ENCODE results near the gene MAD1L1. TPM values are rescaled to one million over a fixed set of nuclear protein-coding genes. Genes with fewer than 3 reads are reported as not detected.

The MAD1L1 gene
- total and polyA plus RNA-seq, 5 donors from 2014 or later: 225 to 380 (median 300) TPM

GRCh38 chr7:1957471-1958225 lies 275.1 kb downstream of the MAD1L1 start:
- peaks cover 42% of the 10 kb centered on the region for H3K36me3 Mint-ChIP-seq
- no peaks in the 10 kb centered on the region for H3K36me3 ChIP-seq (ENCODE audit: control insufficient read depth, insufficient read depth, low read length)
- no peak overlapping the region for H3K27ac ChIP-seq (ENCODE audit: insufficient read depth, low read length, poor library complexity, severe bottlenecking)
- no peaks in the 10 kb centered on the region for H3K27me3 ChIP-seq (ENCODE audit: control insufficient read depth, insufficient read depth, low read length)
- ATAC-seq (ENCODE audit: low read depth in 2 of 2) (no peak), DNase-seq (no peak)
- H3K27ac Mint-ChIP-seq: peak overlapping the region in 1 of 3 donors; percentile 12
- peaks cover 5 to 18% of the 10 kb centered on the region in 2 experiments for H3K9me3 ChIP-seq (ENCODE audit: control insufficient read depth in 2 of 2, low read length in 2 of 2)
- H3K9me3 Mint-ChIP-seq: peaks cover 0 to 29% (median 8%) of the 10 kb centered on the region in 7 donors
- H3K4me1 Mint-ChIP-seq: peaks cover 0 to 18% (median 10%) of the 10 kb centered on the region in 4 donors
- no peaks in the 10 kb centered on the region for H3K27me3 Mint-ChIP-seq
- peaks cover 1% of the 10 kb centered on the region for H3K4me1 ChIP-seq (ENCODE audit: control insufficient read depth, insufficient read depth, low read length, poor library complexity, severe bottlenecking)
- no peak overlapping the region for H3K4me3 Mint-ChIP-seq
- H3K4me3 ChIP-seq (ENCODE audit: low read depth, low read length): no peak overlapping the region

DNA sequence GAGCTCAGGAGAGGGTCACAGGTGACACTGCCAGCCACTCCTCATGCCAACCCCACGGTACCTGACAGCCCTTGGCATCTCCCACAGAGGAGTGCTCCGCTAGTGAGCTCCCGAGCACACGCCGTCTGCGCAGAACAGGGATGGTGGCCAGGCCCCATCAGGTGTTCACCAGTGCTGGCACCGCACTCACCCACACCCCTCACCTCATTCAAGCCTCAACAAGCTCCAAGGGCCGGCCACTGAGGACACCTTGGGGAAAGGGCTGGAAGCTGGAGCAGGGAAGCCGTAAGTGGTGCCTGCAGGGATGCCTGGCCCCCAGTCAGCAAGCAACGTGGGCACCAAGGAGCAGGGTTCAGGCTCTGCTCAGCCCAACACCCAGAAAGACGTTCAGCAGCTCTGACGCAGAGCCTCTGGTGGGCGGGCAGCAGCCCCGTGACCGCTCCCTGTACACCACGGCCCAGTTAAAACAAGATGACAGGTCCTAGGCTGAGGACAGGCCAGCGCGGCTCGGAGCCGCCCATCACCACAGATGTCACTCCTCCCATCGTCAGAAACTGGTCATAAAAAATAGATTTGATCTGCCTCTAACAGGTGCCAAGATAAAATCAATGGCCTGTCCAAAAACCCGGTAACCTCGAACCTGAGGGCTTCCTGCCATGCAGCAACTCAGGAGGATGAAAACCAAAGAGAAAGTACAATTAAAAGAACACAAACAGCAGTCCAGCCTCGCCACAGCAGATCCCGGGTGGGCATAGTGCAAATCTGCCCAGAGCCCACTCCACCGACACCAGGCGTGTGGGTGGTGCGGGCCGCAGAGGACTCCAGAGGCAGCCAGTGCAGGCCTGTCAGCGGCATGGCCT lies 275.9 kb downstream of the MAD1L1 start:
- no peak overlapping the region for H3K4me3 ChIP-seq (ENCODE audit: low read depth, low read length)
- no peaks in the 10 kb centered on the region for H3K36me3 ChIP-seq (ENCODE audit: control insufficient read depth, insufficient read depth, low read length)
- H3K36me3 Mint-ChIP-seq: peaks cover 35% of the 10 kb centered on the region
- no peaks in the 10 kb centered on the region for H3K27me3 ChIP-seq (ENCODE audit: control insufficient read depth, insufficient read depth, low read length)
- DNase-seq (no peak), ATAC-seq (ENCODE audit: low read depth in 2 of 2) (no peak)
- H3K4me1 Mint-ChIP-seq: peaks cover 1 to 14% (median 8%) of the 10 kb centered on the region in 4 donors
- H3K27ac Mint-ChIP-seq: peak overlapping the region in 2 of 3 donors; percentile 32 to 85
- H3K27ac ChIP-seq (ENCODE audit: insufficient read depth, low read length, poor library complexity, severe bottlenecking): no peak overlapping the region
- no peak overlapping the region for H3K4me3 Mint-ChIP-seq
- peaks cover 2% of the 10 kb centered on the region for H3K4me1 ChIP-seq (ENCODE audit: control insufficient read depth, insufficient read depth, low read length, poor library complexity, severe bottlenecking)
- H3K27me3 Mint-ChIP-seq: no peaks in the 10 kb centered on the region
- H3K9me3 ChIP-seq (ENCODE audit: control insufficient read depth in 2 of 2, low read length in 2 of 2): peaks cover 5 to 11% of the 10 kb centered on the region in 2 experiments
- peaks cover 0 to 22% (median 8%) of the 10 kb centered on the region in 7 donors for H3K9me3 Mint-ChIP-seq

GRCh38 chr7:1956141-1956540 lies 276.6 kb downstream of the MAD1L1 start:
- peaks cover 6 to 14% (median 9%) of the 10 kb centered on the region in 4 donors for H3K4me1 Mint-ChIP-seq
- no peak for ATAC-seq (ENCODE audit: low read depth in 2 of 2)
- H3K27me3 Mint-ChIP-seq: no peaks in the 10 kb centered on the region
- H3K9me3 Mint-ChIP-seq: peaks cover 0 to 15% (median 3%) of the 10 kb centered on the region in 7 donors
- H3K27me3 ChIP-seq (ENCODE audit: control insufficient read depth, insufficient read depth, low read length): no peaks in the 10 kb centered on the region
- peak overlapping the region in 1 of 3 donors; percentile 85 for H3K27ac Mint-ChIP-seq
- H3K4me3 ChIP-seq (ENCODE audit: low read depth, low read length): no peak overlapping the region
- no peak for DNase-seq
- H3K4me3 Mint-ChIP-seq: no peak overlapping the region
- H3K36me3 ChIP-seq (ENCODE audit: control insufficient read depth, insufficient read depth, low read length): no peaks in the 10 kb centered on the region
- H3K27ac ChIP-seq (ENCODE audit: insufficient read depth, low read length, poor library complexity, severe bottlenecking): no peak overlapping the region
- H3K36me3 Mint-ChIP-seq: peaks cover 32% of the 10 kb centered on the region
- peaks cover 8% of the 10 kb centered on the region for H3K4me1 ChIP-seq (ENCODE audit: control insufficient read depth, insufficient read depth, low read length, poor library complexity, severe bottlenecking)
- peaks cover 4% of the 10 kb centered on the region in 2 experiments for H3K9me3 ChIP-seq (ENCODE audit: control insufficient read depth in 2 of 2, low read length in 2 of 2)

GRCh38 chr7:1954366-1955004 lies 278.3 kb downstream of the MAD1L1 start:
- DNase-seq (no peak), ATAC-seq (ENCODE audit: low read depth in 2 of 2) (no peak)
- Mint-ChIP-seq H3K36me3 (peaks cover 23% of the 10 kb centered on the region), H3K9me3 (peaks cover 0 to 8% (median 3%) of the 10 kb centered on the region in 7 donors), H3K4me1 (peaks cover 0 to 16% (median 11%) of the 10 kb centered on the region in 4 donors), H3K27me3 (no peaks in the 10 kb centered on the region), H3K4me3 (no peak overlapping the region), H3K27ac (no peak overlapping the region)
- H3K9me3 ChIP-seq (ENCODE audit: control insufficient read depth in 2 of 2, low read length in 2 of 2): no peaks in the 10 kb centered on the region
- no peaks in the 10 kb centered on the region for H3K27me3 ChIP-seq (ENCODE audit: control insufficient read depth, insufficient read depth, low read length)
- no peak overlapping the region for H3K4me3 ChIP-seq (ENCODE audit: low read depth, low read length)
- no peak overlapping the region for H3K27ac ChIP-seq (ENCODE audit: insufficient read depth, low read length, poor library complexity, severe bottlenecking)
- no peaks in the 10 kb centered on the region for H3K36me3 ChIP-seq (ENCODE audit: control insufficient read depth, insufficient read depth, low read length)
- H3K4me1 ChIP-seq (ENCODE audit: control insufficient read depth, insufficient read depth, low read length, poor library complexity, severe bottlenecking): peaks cover 19% of the 10 kb centered on the region

GRCh38 chr7:1953199-1954190 lies 279.2 kb downstream of the MAD1L1 start:
- Mint-ChIP-seq H3K4me3 (no peak overlapping the region), H3K36me3 (peaks cover 18% of the 10 kb centered on the region), H3K27ac (no peak overlapping the region), H3K4me1 (peaks cover 0 to 19% (median 9%) of the 10 kb centered on the region in 4 donors), H3K9me3 (peaks cover 0 to 3% (median 1%) of the 10 kb centered on the region in 7 donors), H3K27me3 (no peaks in the 10 kb centered on the region)
- no peak for ATAC-seq (ENCODE audit: low read depth in 2 of 2)
- Histone ChIP-seq H3K36me3 (ENCODE audit: control insufficient read depth, insufficient read depth, low read length) (no peaks in the 10 kb centered on the region), H3K27me3 (ENCODE audit: control insufficient read depth, insufficient read depth, low read length) (no peaks in the 10 kb centered on the region), H3K9me3 (ENCODE audit: control insufficient read depth in 2 of 2, low read length in 2 of 2) (no peaks in the 10 kb centered on the region), H3K4me1 (ENCODE audit: control insufficient read depth, insufficient read depth, low read length, poor library complexity, severe bottlenecking) (peaks cover 19% of the 10 kb centered on the region), H3K4me3 (ENCODE audit: low read depth, low read length) (no peak overlapping the region), H3K27ac (ENCODE audit: insufficient read depth, low read length, poor library complexity, severe bottlenecking) (no peak overlapping the region)
- DNase-seq: no peak

- Histone ChIP-seq H3K27me3 (ENCODE audit: control insufficient read depth, insufficient read depth, low read length) (no peaks in the 10 kb centered on the region), H3K36me3 (ENCODE audit: control insufficient read depth, insufficient read depth, low read length) (no peaks in the 10 kb centered on the region), H3K9me3 (ENCODE audit: control insufficient read depth in 2 of 2, low read length in 2 of 2) (no peaks in the 10 kb centered on the region), H3K4me1 (ENCODE audit: control insufficient read depth, insufficient read depth, low read length, poor library complexity, severe bottlenecking) (peaks cover 19% of the 10 kb centered on the region), H3K27ac (ENCODE audit: insufficient read depth, low read length, poor library complexity, severe bottlenecking) (no peak overlapping the region), H3K4me3 (ENCODE audit: low read depth, low read length) (no peak overlapping the region)
- DNase-seq (no peak), ATAC-seq (ENCODE audit: low read depth in 2 of 2) (no peak)
- H3K27ac Mint-ChIP-seq: no peak overlapping the region
- H3K4me1 Mint-ChIP-seq: peaks cover 0 to 19% (median 7%) of the 10 kb centered on the region in 4 donors
- peaks cover 11% of the 10 kb centered on the region for H3K36me3 Mint-ChIP-seq
- no peaks in the 10 kb centered on the region for H3K9me3 Mint-ChIP-seq
- no peaks in the 10 kb centered on the region for H3K27me3 Mint-ChIP-seq
- no peak overlapping the region for H3K4me3 Mint-ChIP-seq
Measured at GRCh38 chr7:1952781-1953180, 280.0 kb downstream of the MAD1L1 start.
